Muscle layer of colon (tissue), 2 donors: ENCODE results near the gene NRG4.

ENCODE experiments used
- H3K27ac ChIP-seq: one replicate; pipeline ENCODE4 v1.7.0; 2013; ENCODE audit warnings: low read depth, mild to moderate bottlenecking, low read length, moderate library complexity
- H3K27me3 ChIP-seq, 2 donors: one replicate each; pipeline ENCODE4 v1.7.0; 2013; ENCODE audit warnings: low read length in 2 of 2, mild to moderate bottlenecking in 2 of 2; ENCODE audit not compliant: insufficient read depth in 2 of 2, control insufficient read depth in 1 of 2
- H3K36me3 ChIP-seq: one replicate; pipeline ENCODE4 v1.7.0; 2013; ENCODE audit warnings: mild to moderate bottlenecking, low read length; ENCODE audit not compliant: insufficient read depth
- H3K4me1 ChIP-seq: one replicate; pipeline ENCODE4 v1.7.0; 2013; ENCODE audit warnings: mild to moderate bottlenecking, low read length; ENCODE audit not compliant: insufficient read depth
- H3K4me3 ChIP-seq, 2 donors: one replicate each; pipeline ENCODE4 v1.7.0; 2013; ENCODE audit warnings: low read length in 2 of 2, low read depth in 1 of 2, mild to moderate bottlenecking in 1 of 2, moderate library complexity in 1 of 2
- H3K9ac ChIP-seq: one replicate; pipeline ENCODE4 v1.7.0; 2013; ENCODE audit warnings: low read length
- H3K9me3 ChIP-seq: one replicate; pipeline ENCODE4 v1.7.0; 2013; ENCODE audit warnings: mild to moderate bottlenecking, low read length
- donor health status: abdominal sarcoma.
- donor health status: Adenocarcinoma of cecum.

NRG4 gene

DNA sequence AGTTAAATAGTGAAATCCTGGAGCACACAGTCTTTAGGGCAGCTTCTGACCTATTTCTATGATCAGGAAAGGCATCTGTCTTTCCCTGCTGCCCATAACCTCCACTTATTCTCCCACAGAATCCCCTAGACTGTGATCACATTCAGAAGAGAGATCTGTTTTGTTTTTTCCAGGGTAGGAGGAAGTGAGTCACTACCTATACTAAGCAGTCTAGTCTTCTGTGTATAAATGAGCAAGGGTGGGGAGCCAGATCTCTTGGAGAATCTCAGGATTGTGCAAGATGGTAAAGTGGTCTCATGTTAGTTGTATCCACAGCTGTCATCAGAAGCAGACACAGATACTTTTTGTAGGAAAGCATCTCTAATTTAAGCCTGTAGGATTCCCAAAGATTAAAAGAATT, 120.3 kb downstream of the NRG4 start:
- no peaks in the 10 kb centered on the region for H3K4me1 ChIP-seq

More for the DNA sequence above, 120.3 kb downstream of the NRG4 start:
- Histone ChIP-seq H3K4me3 (no peak overlapping the region), H3K9me3 (no peaks in the 10 kb centered on the region), H3K27ac (no peak overlapping the region), H3K27me3 (no peaks in the 10 kb centered on the region), H3K9ac (no peak overlapping the region), H3K36me3 (peaks cover 13% of the 10 kb centered on the region)
